Upper lobe of left lung (tissue), 6 donors: ENCODE data around the gene DENND2D. TPM values are rescaled to one million over a fixed set of nuclear protein-coding genes. Genes with fewer than 3 reads are reported as not detected.

Source experiments
- ATAC-seq, 2 donors: fragments of 200-7000 bp; cut with Tn5 transposase; one replicate each; pipeline ENCODE4 v1.9.1; 2022; ENCODE audit warnings: mild to moderate bottlenecking in 2 of 2, moderate library complexity in 2 of 2; ENCODE audit not compliant: low FRiP score in 2 of 2
- DNase-seq, 2 donors: peaks; one replicate each; pipeline ENCODE4 v3.0.0-alpha.2; 2019 to 2020
- H3K27ac ChIP-seq, 4 donors: fragments of 200-600 bp; sonication (generic); one replicate each; pipeline ENCODE4 v1.5.1; 2016 to 2019
- H3K27me3 ChIP-seq, 4 donors: fragments of 200-600 bp; sonication (generic); one replicate each; pipeline ENCODE4 v1.5.1; 2017 to 2019
- H3K36me3 ChIP-seq, 4 donors: fragments of 200-600 bp; sonication (generic); one replicate each; pipeline ENCODE4 v1.5.1; 2016 to 2019
- H3K4me1 ChIP-seq, 4 donors: fragments of 200-600 bp; sonication (generic); one replicate each; pipeline ENCODE4 v1.5.1; 2018 to 2019
- H3K4me3 ChIP-seq, 4 donors: fragments of 200-600 bp; sonication (generic); one replicate each; pipeline ENCODE4 v1.5.1; 2017 to 2019; ENCODE audit warnings: mild to moderate bottlenecking in 2 of 4, moderate library complexity in 1 of 4
- H3K9me3 ChIP-seq, 4 donors: fragments of 200-600 bp; sonication (generic); one replicate each; pipeline ENCODE4 v1.5.1; 2018 to 2019
- CTCF ChIP-seq, 6 experiments: fragments of 450-650 bp in 4 of 6; fragments of 200-600 bp in 2 of 6; sonication (generic) in 2 of 6; IDR thresholded peaks; one replicate each; pipeline ENCODE4 v1.5.1; 2016 to 2019; ENCODE audit warnings: antibody characterized with exemption in 6 of 6
- EP300 ChIP-seq, 4 donors: sonication (generic); formaldehyde crosslinking; IDR thresholded peaks; one replicate each; pipeline ENCODE4 v1.5.1; 2017; ENCODE audit warnings: antibody characterized with exemption in 4 of 4, control low read depth in 2 of 4
- POLR2A ChIP-seq, 4 donors: fragments of 450-650 bp; IDR thresholded peaks; one replicate each; pipeline ENCODE4 v1.5.1; 2016 to 2017; ENCODE audit warnings: antibody characterized with exemption in 4 of 4, mild to moderate bottlenecking in 2 of 4
- POLR2AphosphoS5 ChIP-seq, 2 donors: sonication (generic); formaldehyde crosslinking; IDR thresholded peaks; one replicate each; pipeline ENCODE4 v1.5.1; 2017; ENCODE audit warnings: antibody characterized with exemption in 2 of 2
- WGBS, 2 donors: methylation state at CpG; one replicate each; pipeline ENCODE4 v1.1.5; 2017 to 2018; 5-methylcytosine and 5-hydroxymethylcytosine counted together
- total RNA-seq, 6 donors: library from RNA; depleted of rRNA in 4 of 6; stranded (reverse); fragments of >200 nt in 4 of 6; gene quantifications; one replicate each; pipeline versions ENCODE4 v1.1.0 to v1.2.1, GENCODE V29; 2016 to 2021
- donor health status: DM: no; HTN: no; CAD: no; lungs with moderate emphysema.
- donor health status: DM: no; HTN: yes; CAD: no; lungs with severe emphysema.

DENND2D gene
- total RNA-seq, 6 donors from 2014 or later = 44.4 to 154 (median 64.8) TPM

GRCh38 chr1:111163363-111163762 lies 37.1 kb downstream of the DENND2D start:
- H3K4me3 ChIP-seq = no peak overlapping the region
- TF ChIP-seq POLR2AphosphoS5 (IDR thresholded peaks at IDR 0.05) = no peak
- no peak for TF ChIP-seq CTCF (IDR thresholded peaks at IDR 0.05)
- no peak for TF ChIP-seq EP300 (IDR thresholded peaks at IDR 0.05)
- no peak for TF ChIP-seq POLR2A (IDR thresholded peaks at IDR 0.05)
- DNase-seq (no peak), ATAC-seq (no peak)
- WGBS, 2 donors = 93 to 94% methylated on average over 4 of the region's 4 CpGs
- peaks cover 0 to 46% (median 6%) of the 10 kb centered on the region in 4 donors for H3K36me3 ChIP-seq
- no peaks in the 10 kb centered on the region for H3K9me3 ChIP-seq
- no peaks in the 10 kb centered on the region for H3K27me3 ChIP-seq
- no peak overlapping the region for H3K27ac ChIP-seq
- H3K4me1 ChIP-seq = peaks cover 0 to 9% (median 4%) of the 10 kb centered on the region in 4 donors

GRCh38 chr1:111162488-111162880 lies 38.0 kb downstream of the DENND2D start:
- Histone ChIP-seq H3K4me3 (no peak overlapping the region), H3K36me3 (peaks cover 0 to 48% (median 1%) of the 10 kb centered on the region in 4 donors), H3K27ac (no peak overlapping the region), H3K4me1 (peaks cover 0 to 9% (median 4%) of the 10 kb centered on the region in 4 donors), H3K9me3 (no peaks in the 10 kb centered on the region), H3K27me3 (no peaks in the 10 kb centered on the region)
- 87 to 97% methylated on average over 2 of the region's 2 CpGs for WGBS, 2 donors
- ATAC-seq = no peak
- TF ChIP-seq EP300 (IDR thresholded peaks at IDR 0.05) = no peak
- TF ChIP-seq POLR2AphosphoS5 (IDR thresholded peaks at IDR 0.05) = no peak
- no peak for TF ChIP-seq CTCF (IDR thresholded peaks at IDR 0.05)
- no peak for TF ChIP-seq POLR2A (IDR thresholded peaks at IDR 0.05)
- DNase-seq = no peak

GRCh38 chr1:111161843-111162487 lies 38.5 kb downstream of the DENND2D start:
- ATAC-seq (no peak), DNase-seq (no peak)
- WGBS, 2 donors = 36 to 41% methylated on average over 1 of the region's 1 CpG
- peaks cover 0 to 9% (median 4%) of the 10 kb centered on the region in 4 donors for H3K4me1 ChIP-seq
- TF ChIP-seq POLR2A (IDR thresholded peaks at IDR 0.05) = no peak
- no peak for TF ChIP-seq POLR2AphosphoS5 (IDR thresholded peaks at IDR 0.05)
- no peak for TF ChIP-seq CTCF (IDR thresholded peaks at IDR 0.05)
- TF ChIP-seq EP300 (IDR thresholded peaks at IDR 0.05) = no peak
- H3K36me3 ChIP-seq = peaks cover 0 to 51% (median 1%) of the 10 kb centered on the region in 4 donors
- H3K27ac ChIP-seq = no peak overlapping the region
- H3K9me3 ChIP-seq = no peaks in the 10 kb centered on the region
- H3K4me3 ChIP-seq = no peak overlapping the region
- H3K27me3 ChIP-seq = no peaks in the 10 kb centered on the region

GRCh38 chr1:111157431-111157830 lies 43.0 kb downstream of the DENND2D start:
- H3K4me3 ChIP-seq = no peak overlapping the region
- no peak for ATAC-seq
- H3K9me3 ChIP-seq = no peaks in the 10 kb centered on the region
- WGBS, 2 donors = 98 to 99% methylated on average over 2 of the region's 2 CpGs
- H3K27me3 ChIP-seq = no peaks in the 10 kb centered on the region
- no peak overlapping the region for H3K27ac ChIP-seq
- peaks cover 0 to 9% (median 4%) of the 10 kb centered on the region in 4 donors for H3K4me1 ChIP-seq
- H3K36me3 ChIP-seq = peaks cover 3 to 69% (median 10%) of the 10 kb centered on the region in 4 donors
- TF ChIP-seq EP300 (IDR thresholded peaks at IDR 0.05) = no peak
- TF ChIP-seq POLR2A (IDR thresholded peaks at IDR 0.05) = no peak
- no peak for TF ChIP-seq CTCF (IDR thresholded peaks at IDR 0.05)
- TF ChIP-seq POLR2AphosphoS5 (IDR thresholded peaks at IDR 0.05) = no peak
- DNase-seq = no peak
